Liver (tissue), 3 donors: Measurements from ENCODE around the gene AP4E1.

Experiments
- GABPA ChIP-seq, 2 donors: IDR thresholded peaks in 1 of 2; conservative IDR thresholded peaks in 1 of 2; 2 replicates each; pipeline ENCODE4 v1.6.1; 2016; ENCODE audit warnings: antibody characterized with exemption in 2 of 2, mild to moderate bottlenecking in 1 of 2, moderate library complexity in 1 of 2
- HNF4G ChIP-seq: IDR thresholded peaks from 2 replicates; pipeline ENCODE4 v1.6.1; 2016; ENCODE audit warnings: antibody characterized with exemption
- NR2F2 ChIP-seq: IDR thresholded peaks from 2 replicates; pipeline ENCODE4 v1.6.1; 2016; ENCODE audit warnings: antibody characterized with exemption
- SP1 ChIP-seq: IDR thresholded peaks from 2 replicates; pipeline ENCODE4 v1.6.1; 2018; ENCODE audit warnings: antibody characterized with exemption, mild to moderate bottlenecking
- TAF1 ChIP-seq: conservative IDR thresholded peaks from 2 replicates; pipeline ENCODE4 v1.6.1; 2016; ENCODE audit warnings: antibody characterized with exemption, mild to moderate bottlenecking
- YY1 ChIP-seq: IDR thresholded peaks from 2 replicates; pipeline ENCODE4 v1.6.1; 2016; ENCODE audit warnings: antibody characterized with exemption, mild to moderate bottlenecking
- TF ChIP-seq, protein P1 (sequence below): fragments of 150-350 bp; IDR thresholded peaks from 2 replicates; pipeline ENCODE4 v1.5.1; 2017; ENCODE audit warnings: improper control_type of control experiment, low read depth, low read length; ENCODE audit not compliant: missing input control
- donor health status: healthy.
- donor health status: healthy.

DNA sequence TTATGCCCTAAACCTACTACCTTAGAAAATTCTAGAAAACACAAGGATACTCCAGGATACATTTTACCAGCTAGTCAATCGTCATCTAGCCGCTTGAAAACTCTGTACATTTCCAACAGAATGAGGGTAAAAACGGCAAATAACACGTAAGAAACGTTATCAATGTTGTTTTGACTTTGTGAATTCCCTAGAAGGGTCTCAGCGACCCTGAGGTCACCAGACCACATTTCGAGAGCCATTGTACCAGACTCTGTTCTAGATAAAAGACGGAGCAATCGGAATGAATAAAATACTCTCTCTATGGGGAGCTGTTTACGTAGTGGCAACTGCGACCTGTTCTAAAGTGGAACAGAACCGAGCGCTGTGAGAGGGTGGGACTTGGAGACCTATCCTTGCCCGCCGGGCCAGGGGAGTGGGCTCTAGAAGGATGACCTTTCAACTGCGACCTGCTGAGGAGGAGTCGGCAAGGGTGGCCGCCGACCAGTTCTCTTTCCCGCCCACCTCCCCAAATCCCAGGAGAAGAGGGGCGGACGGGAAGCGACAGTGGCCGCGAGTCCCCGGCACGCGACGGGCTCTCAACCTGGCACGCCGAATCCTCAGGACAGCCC is 778 bp upstream of the AP4E1 start:
- TF ChIP-seq, protein P1, sequence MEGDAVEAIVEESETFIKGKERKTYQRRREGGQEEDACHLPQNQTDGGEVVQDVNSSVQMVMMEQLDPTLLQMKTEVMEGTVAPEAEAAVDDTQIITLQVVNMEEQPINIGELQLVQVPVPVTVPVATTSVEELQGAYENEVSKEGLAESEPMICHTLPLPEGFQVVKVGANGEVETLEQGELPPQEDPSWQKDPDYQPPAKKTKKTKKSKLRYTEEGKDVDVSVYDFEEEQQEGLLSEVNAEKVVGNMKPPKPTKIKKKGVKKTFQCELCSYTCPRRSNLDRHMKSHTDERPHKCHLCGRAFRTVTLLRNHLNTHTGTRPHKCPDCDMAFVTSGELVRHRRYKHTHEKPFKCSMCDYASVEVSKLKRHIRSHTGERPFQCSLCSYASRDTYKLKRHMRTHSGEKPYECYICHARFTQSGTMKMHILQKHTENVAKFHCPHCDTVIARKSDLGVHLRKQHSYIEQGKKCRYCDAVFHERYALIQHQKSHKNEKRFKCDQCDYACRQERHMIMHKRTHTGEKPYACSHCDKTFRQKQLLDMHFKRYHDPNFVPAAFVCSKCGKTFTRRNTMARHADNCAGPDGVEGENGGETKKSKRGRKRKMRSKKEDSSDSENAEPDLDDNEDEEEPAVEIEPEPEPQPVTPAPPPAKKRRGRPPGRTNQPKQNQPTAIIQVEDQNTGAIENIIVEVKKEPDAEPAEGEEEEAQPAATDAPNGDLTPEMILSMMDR = no peak
- TF ChIP-seq HNF4G (no peak), GABPA (IDR thresholded peaks at IDR 0.05 in 1 of 2, conservative IDR thresholded peaks at IDR 0.05 in 1 of 2) (no peak), YY1 (no peak), NR2F2 (no peak), TAF1 (no peak), SP1 (no peak)
